Measurements from ENCODE around the gene SLC44A5.

Gene SLC44A5

GRCh38 chr1:75472971-75473603, 137.8 kb downstream of the SLC44A5 start:
- H3K27me3 Mint-ChIP-seq (ENCODE audit: low read depth) = no peaks in the 10 kb centered on the region
- no peaks in the 10 kb centered on the region for H3K4me1 Mint-ChIP-seq (ENCODE audit: low read depth)
- no peak overlapping the region for H3K27ac Mint-ChIP-seq
- no peak overlapping the region for H3K4me3 Mint-ChIP-seq
- no peaks in the 10 kb centered on the region for H3K9me3 Mint-ChIP-seq
- H3K36me3 Mint-ChIP-seq (ENCODE audit: low read depth) = no peaks in the 10 kb centered on the region

- no peaks in the 10 kb centered on the region for H3K4me1 Mint-ChIP-seq (ENCODE audit: low read depth)
- no peaks in the 10 kb centered on the region for H3K9me3 Mint-ChIP-seq
- H3K27me3 Mint-ChIP-seq (ENCODE audit: low read depth) = no peaks in the 10 kb centered on the region
- no peak overlapping the region for H3K27ac Mint-ChIP-seq
- H3K4me3 Mint-ChIP-seq = no peak overlapping the region
- no peaks in the 10 kb centered on the region for H3K36me3 Mint-ChIP-seq (ENCODE audit: low read depth)
Measured at GRCh38 chr1:75472089-75472970, 138.6 kb downstream of the SLC44A5 start.

- Mint-ChIP-seq H3K9me3 (no peaks in the 10 kb centered on the region), H3K4me3 (no peak overlapping the region)
Measured at GRCh38 chr1:75471252-75471651, 139.7 kb downstream of the SLC44A5 start.

GRCh38 chr1:75470448-75470847, 140.5 kb downstream of the SLC44A5 start:
- Mint-ChIP-seq H3K4me1 (ENCODE audit: low read depth) (no peaks in the 10 kb centered on the region), H3K27ac (no peak overlapping the region), H3K9me3 (no peaks in the 10 kb centered on the region)

More at GRCh38 chr1:75471252-75471651, 139.7 kb downstream of the SLC44A5 start:
- Mint-ChIP-seq H3K36me3 (ENCODE audit: low read depth) (no peaks in the 10 kb centered on the region), H3K27ac (no peak overlapping the region), H3K4me1 (ENCODE audit: low read depth) (no peaks in the 10 kb centered on the region), H3K27me3 (ENCODE audit: low read depth) (no peaks in the 10 kb centered on the region)

GRCh38 chr1:75469586-75470173, 141.2 kb downstream of the SLC44A5 start:
- no peaks in the 10 kb centered on the region for H3K27me3 Mint-ChIP-seq (ENCODE audit: low read depth)
- no peaks in the 10 kb centered on the region for H3K4me1 Mint-ChIP-seq (ENCODE audit: low read depth)
- H3K4me3 Mint-ChIP-seq = no peak overlapping the region
- H3K36me3 Mint-ChIP-seq (ENCODE audit: low read depth) = no peaks in the 10 kb centered on the region
- H3K27ac Mint-ChIP-seq = no peak overlapping the region
- no peaks in the 10 kb centered on the region for H3K9me3 Mint-ChIP-seq

More at GRCh38 chr1:75470448-75470847, 140.5 kb downstream of the SLC44A5 start:
- H3K36me3 Mint-ChIP-seq (ENCODE audit: low read depth) = no peaks in the 10 kb centered on the region
- H3K27me3 Mint-ChIP-seq (ENCODE audit: low read depth) = no peaks in the 10 kb centered on the region
- H3K4me3 Mint-ChIP-seq = no peak overlapping the region

GRCh38 chr1:75461808-75462325, 149.0 kb downstream of the SLC44A5 start:
- Mint-ChIP-seq H3K36me3 (ENCODE audit: low read depth) (no peaks in the 10 kb centered on the region), H3K9me3 (peaks cover 8% of the 10 kb centered on the region), H3K27ac (no peak overlapping the region), H3K4me3 (no peak overlapping the region), H3K4me1 (ENCODE audit: low read depth) (no peaks in the 10 kb centered on the region), H3K27me3 (ENCODE audit: low read depth) (no peaks in the 10 kb centered on the region)

- no peaks in the 10 kb centered on the region for H3K4me1 Mint-ChIP-seq (ENCODE audit: low read depth)
- H3K36me3 Mint-ChIP-seq (ENCODE audit: low read depth) = no peaks in the 10 kb centered on the region
- no peaks in the 10 kb centered on the region for H3K27me3 Mint-ChIP-seq (ENCODE audit: low read depth)
- H3K4me3 Mint-ChIP-seq = no peak overlapping the region
- no peaks in the 10 kb centered on the region for H3K9me3 Mint-ChIP-seq
- H3K27ac Mint-ChIP-seq = no peak overlapping the region
Measured at GRCh38 chr1:75449998-75450397, 160.9 kb downstream of the SLC44A5 start.

GRCh38 chr1:75444220-75444619, 166.7 kb downstream of the SLC44A5 start:
- H3K27ac Mint-ChIP-seq = no peak overlapping the region
- no peaks in the 10 kb centered on the region for H3K4me1 Mint-ChIP-seq (ENCODE audit: low read depth)
- H3K27me3 Mint-ChIP-seq (ENCODE audit: low read depth) = no peaks in the 10 kb centered on the region
- no peak overlapping the region for H3K4me3 Mint-ChIP-seq
- H3K36me3 Mint-ChIP-seq (ENCODE audit: low read depth) = no peaks in the 10 kb centered on the region
- no peaks in the 10 kb centered on the region for H3K9me3 Mint-ChIP-seq

GRCh38 chr1:75440274-75440673, 170.6 kb downstream of the SLC44A5 start:
- Mint-ChIP-seq H3K9me3 (no peaks in the 10 kb centered on the region), H3K36me3 (ENCODE audit: low read depth) (no peaks in the 10 kb centered on the region), H3K27me3 (ENCODE audit: low read depth) (no peaks in the 10 kb centered on the region), H3K27ac (no peak overlapping the region), H3K4me3 (no peak overlapping the region), H3K4me1 (ENCODE audit: low read depth) (no peaks in the 10 kb centered on the region)

- no peaks in the 10 kb centered on the region for H3K27me3 Mint-ChIP-seq (ENCODE audit: low read depth)
- H3K36me3 Mint-ChIP-seq (ENCODE audit: low read depth) = no peaks in the 10 kb centered on the region
- H3K4me3 Mint-ChIP-seq = no peak overlapping the region
- no peak overlapping the region for H3K27ac Mint-ChIP-seq
- no peaks in the 10 kb centered on the region for H3K9me3 Mint-ChIP-seq
- no peaks in the 10 kb centered on the region for H3K4me1 Mint-ChIP-seq (ENCODE audit: low read depth)
Measured at GRCh38 chr1:75438355-75438754, 172.6 kb downstream of the SLC44A5 start.

GRCh38 chr1:75431843-75432242, 179.1 kb downstream of the SLC44A5 start:
- Mint-ChIP-seq H3K27me3 (ENCODE audit: low read depth) (no peaks in the 10 kb centered on the region), H3K4me3 (no peak overlapping the region), H3K36me3 (ENCODE audit: low read depth) (no peaks in the 10 kb centered on the region), H3K27ac (no peak overlapping the region), H3K9me3 (no peaks in the 10 kb centered on the region), H3K4me1 (ENCODE audit: low read depth) (no peaks in the 10 kb centered on the region)

GRCh38 chr1:75430526-75430925, 180.4 kb downstream of the SLC44A5 start:
- Mint-ChIP-seq H3K9me3 (no peaks in the 10 kb centered on the region), H3K36me3 (ENCODE audit: low read depth) (no peaks in the 10 kb centered on the region), H3K27me3 (ENCODE audit: low read depth) (no peaks in the 10 kb centered on the region), H3K4me1 (ENCODE audit: low read depth) (no peaks in the 10 kb centered on the region), H3K27ac (no peak overlapping the region), H3K4me3 (no peak overlapping the region)

GRCh38 chr1:75426688-75427087, 184.2 kb downstream of the SLC44A5 start:
- Mint-ChIP-seq H3K4me3 (no peak overlapping the region), H3K4me1 (ENCODE audit: low read depth) (no peaks in the 10 kb centered on the region), H3K36me3 (ENCODE audit: low read depth) (no peaks in the 10 kb centered on the region), H3K9me3 (no peaks in the 10 kb centered on the region), H3K27ac (no peak overlapping the region), H3K27me3 (ENCODE audit: low read depth) (no peaks in the 10 kb centered on the region)

- no peaks in the 10 kb centered on the region for H3K9me3 Mint-ChIP-seq
- no peaks in the 10 kb centered on the region for H3K36me3 Mint-ChIP-seq (ENCODE audit: low read depth)
- H3K4me1 Mint-ChIP-seq (ENCODE audit: low read depth) = no peaks in the 10 kb centered on the region
- H3K27ac Mint-ChIP-seq = no peak overlapping the region
- H3K27me3 Mint-ChIP-seq (ENCODE audit: low read depth) = no peaks in the 10 kb centered on the region
- no peak overlapping the region for H3K4me3 Mint-ChIP-seq
Measured at GRCh38 chr1:75425001-75425650, 185.8 kb downstream of the SLC44A5 start.

All from T-helper 1 cell treated with Interleukin-12 subunit alpha and Interleukin-12 subunit beta and Interleukin-4 antibody, amounts not matched to agents 30 μg/mL and 1 μg/mL, for 36 hours (primary cell).